A549 (cell line): ENCODE results near the gene MSANTD3. TPM values are rescaled to one million over a fixed set of nuclear protein-coding genes. Genes with fewer than 3 reads are reported as not detected.
A peak's percentile ranks its signal among the peaks of the same experiment; 100 is the strongest.

Experiments used
- ATAC-seq, 2 experiments: fragments of 200-7000 bp in 1 of 2; fragments of >200 bp in 1 of 2; cut with Nextera tagmentation in 1 of 2; cut with Tn5 transposase in 1 of 2; 3 replicates each; pipeline versions ENCODE4 v1.8.0 to v1.9.1; 2018 to 2020; ENCODE audit warnings: mild to moderate bottlenecking in 1 of 2, moderate library complexity in 1 of 2
- CTCF ChIA-PET: fragments of 300-600 bp; sonication (Branson Sonifier 250); formaldehyde crosslinking; extraction: SDS; loops from one replicate; lab custom pipeline; 2021; ENCODE audit warnings: antibody characterized with exemption, inconsistent platforms; lab: Yijun Ruan, JAX
- POLR2A ChIA-PET: fragments of 350-600 bp; formaldehyde crosslinking; extraction: SDS; loops from one replicate; lab custom pipeline; 2021; ENCODE audit warnings: antibody characterized with exemption, inconsistent platforms; lab: Yijun Ruan, JAX
- DNase-seq, 2 experiments: peaks; one replicate each; pipeline versions ENCODE4 v3.0.0 to v3.0.0-alpha.2; 2011 to 2016; ENCODE audit warnings: low read depth in 1 of 2, low spot score in 1 of 2
- FAIRE-seq: peaks from 2 replicates; lab custom pipeline; 2011; peaks lifted over from hg19 to GRCh38; lab: Jason Lieb, UNC
- H3K27ac ChIP-seq, 2 experiments: fragments of >200 bp; sonication (Bioruptor Twin); formaldehyde crosslinking; 3 replicates each; pipeline ENCODE4 v1.5.1; 2016 to 2017
- H3K4me1 ChIP-seq: fragments of >200 bp; sonication (Bioruptor Twin); formaldehyde crosslinking; 3 replicates; pipeline ENCODE4 v1.6.1; 2016
- H3K4me2 ChIP-seq: fragments of >200 bp; sonication (Bioruptor Twin); formaldehyde crosslinking; 3 replicates; pipeline ENCODE4 v1.6.1; 2016
- H3K4me3 ChIP-seq: fragments of >200 bp; sonication (Bioruptor Twin); formaldehyde crosslinking; 3 replicates; pipeline ENCODE4 v1.5.1; 2016
- H3K9me3 ChIP-seq: fragments of >200 bp; sonication (Bioruptor Twin); formaldehyde crosslinking; 3 replicates; pipeline ENCODE4 v1.6.1; 2016
- EHF ChIP-seq: fragments of 250-450 bp; sonication (Bioruptor Pico); IDR thresholded peaks from 2 replicates; pipeline ENCODE4 v1.5.0; 2020; ENCODE audit warnings: mild to moderate bottlenecking
- EHMT2 ChIP-seq: fragments of 200-600 bp; sonication (generic); IDR thresholded peaks from 2 replicates; pipeline ENCODE4 v1.6.1; 2016; ENCODE audit warnings: antibody characterized with exemption, low read depth, mild to moderate bottlenecking, moderate library complexity
- ESRRA ChIP-seq: fragments of 150-350 bp; IDR thresholded peaks from 2 replicates; pipeline ENCODE4 v1.6.1; 2014; ENCODE audit warnings: mild to moderate bottlenecking, low read length, borderline replicate concordance
- HEYL ChIP-seq: fragments of 250-450 bp; sonication (Bioruptor Pico); IDR thresholded peaks from 2 replicates; pipeline ENCODE4 v1.8.0; 2021; ENCODE audit warnings: mild to moderate bottlenecking, moderate library complexity
- HMGXB4 ChIP-seq: fragments of 250-450 bp; sonication (Bioruptor Pico); IDR thresholded peaks from 2 replicates; pipeline ENCODE4 v1.5.0; 2021; ENCODE audit warnings: mild to moderate bottlenecking, moderate library complexity, borderline replicate concordance
- HOXA7 ChIP-seq: fragments of 250-450 bp; sonication (Bioruptor Pico); IDR thresholded peaks from 2 replicates; pipeline ENCODE4 v1.5.0; 2020; ENCODE audit warnings: mild to moderate bottlenecking, moderate library complexity
- KDM1A ChIP-seq: fragments of 200-600 bp; sonication (generic); IDR thresholded peaks from 2 replicates; pipeline ENCODE4 v1.6.1; 2016; ENCODE audit warnings: low read depth, mild to moderate bottlenecking
- KDM5A ChIP-seq: fragments of 200-600 bp; sonication (generic); IDR thresholded peaks from 2 replicates; pipeline ENCODE4 v1.6.1; 2016; ENCODE audit warnings: antibody characterized with exemption, mild to moderate bottlenecking
- MAFK ChIP-seq: fragments of 450-650 bp; IDR thresholded peaks from 2 replicates; pipeline ENCODE4 v1.6.1; 2014; ENCODE audit not compliant: partially characterized antibody
- MYC ChIP-seq: IDR thresholded peaks from 2 replicates; pipeline ENCODE4 v1.6.1; 2012; ENCODE audit warnings: mild to moderate bottlenecking, inconsistent platforms, low read length, improper control_type of control experiment, borderline replicate concordance
- PHF8 ChIP-seq: fragments of 200-600 bp; sonication (generic); IDR thresholded peaks from 2 replicates; pipeline ENCODE4 v1.6.1; 2016; ENCODE audit warnings: low read depth, mild to moderate bottlenecking, antibody characterized with exemption, moderate library complexity, borderline replicate concordance
- POLR2A ChIP-seq: IDR thresholded peaks from 2 replicates; pipeline ENCODE4 v1.6.1; 2012; ENCODE audit warnings: mild to moderate bottlenecking, low read length
- POLR2AphosphoS2 ChIP-seq: conservative IDR thresholded peaks from 2 replicates; pipeline ENCODE4 v1.6.1; 2012; ENCODE audit warnings: low read length, improper control_type of control experiment, inconsistent platforms
- RAD21 ChIP-seq, 2 experiments: fragments of >200 bp in 1 of 2; sonication (Bioruptor Twin) in 1 of 2; formaldehyde crosslinking in 1 of 2; IDR thresholded peaks in 1 of 2; conservative IDR thresholded peaks in 1 of 2; 2 replicates in 1 of 2; 3 replicates in 1 of 2; pipeline ENCODE4 v1.6.1; 2012 to 2018; ENCODE audit warnings: inconsistent platforms in 1 of 2
- RNF2 ChIP-seq: fragments of 200-600 bp; sonication (generic); IDR thresholded peaks from 2 replicates; pipeline ENCODE4 v1.6.1; 2016; ENCODE audit warnings: low read depth, mild to moderate bottlenecking, antibody characterized with exemption, moderate library complexity, borderline replicate concordance
- TFCP2L1 ChIP-seq: fragments of 250-450 bp; sonication (Bioruptor Pico); IDR thresholded peaks from 2 replicates; pipeline ENCODE4 v1.5.0; 2021; ENCODE audit warnings: mild to moderate bottlenecking
- TP53 ChIP-seq: fragments of 250-450 bp; sonication (Bioruptor Pico); IDR thresholded peaks from 2 replicates; pipeline ENCODE4 v1.5.0; 2021; ENCODE audit warnings: mild to moderate bottlenecking, moderate library complexity
- WGBS: methylation state at CpG from one replicate; pipeline ENCODE4 v1.1.6; 2017; ENCODE audit errors: missing lambda C conversion rate; 5-methylcytosine and 5-hydroxymethylcytosine counted together
- polyA plus RNA-seq, 4 experiments: library from polyadenylated mRNA; depleted of rRNA in 3 of 4; stranded (reverse); fragments of >200 nt; fragmentation: RNase III in 1 of 4; extraction: RNeasy Plus Mini Kit Qiagen cat#74134 plus additional on column Dnase treatment in 1 of 4; gene quantifications; 2 replicates in 3 of 4; 3 replicates in 1 of 4; pipeline ENCODE4 v1.2.3, GENCODE V29; 2011 to 2017
- TF ChIP-seq, protein P1 (sequence below): fragments of >200 bp; sonication (Bioruptor Twin); formaldehyde crosslinking; IDR thresholded peaks from 3 replicates; pipeline ENCODE4 v1.5.1; 2016
- TF ChIP-seq, protein P2 (sequence below): fragments of >200 bp; sonication (Bioruptor Twin); formaldehyde crosslinking; IDR thresholded peaks from 3 replicates; pipeline ENCODE4 v1.6.1; 2016

Gene MSANTD3
- polyA plus RNA-seq, 2 of the 4 experiments (the other 2 are of a cell fraction): 43.5 to 66.7 TPM

GRCh38 chr9:100466829-100467221 lies 39.9 kb downstream of the MSANTD3 start:
- FAIRE-seq: peak; percentile 18
- H3K9me3 ChIP-seq: no peaks in the 10 kb centered on the region
- H3K4me2 ChIP-seq: no peak overlapping the region
- no peak overlapping the region for H3K27ac ChIP-seq
- POLR2A ChIA-PET: no interaction called here
- no peak overlapping the region for H3K4me3 ChIP-seq
- no peak for TF ChIP-seq KDM5A
- no peak for TF ChIP-seq RAD21 (conservative IDR thresholded peaks at IDR 0.05 in 1 of 2, IDR thresholded peaks at IDR 0.05 in 1 of 2)
- TF ChIP-seq TP53 (CRISPR knock-in tag): no peak
- TF ChIP-seq HMGXB4 (CRISPR knock-in tag): no peak
- TF ChIP-seq EHF (CRISPR knock-in tag): no peak
- TF ChIP-seq, protein P1, sequence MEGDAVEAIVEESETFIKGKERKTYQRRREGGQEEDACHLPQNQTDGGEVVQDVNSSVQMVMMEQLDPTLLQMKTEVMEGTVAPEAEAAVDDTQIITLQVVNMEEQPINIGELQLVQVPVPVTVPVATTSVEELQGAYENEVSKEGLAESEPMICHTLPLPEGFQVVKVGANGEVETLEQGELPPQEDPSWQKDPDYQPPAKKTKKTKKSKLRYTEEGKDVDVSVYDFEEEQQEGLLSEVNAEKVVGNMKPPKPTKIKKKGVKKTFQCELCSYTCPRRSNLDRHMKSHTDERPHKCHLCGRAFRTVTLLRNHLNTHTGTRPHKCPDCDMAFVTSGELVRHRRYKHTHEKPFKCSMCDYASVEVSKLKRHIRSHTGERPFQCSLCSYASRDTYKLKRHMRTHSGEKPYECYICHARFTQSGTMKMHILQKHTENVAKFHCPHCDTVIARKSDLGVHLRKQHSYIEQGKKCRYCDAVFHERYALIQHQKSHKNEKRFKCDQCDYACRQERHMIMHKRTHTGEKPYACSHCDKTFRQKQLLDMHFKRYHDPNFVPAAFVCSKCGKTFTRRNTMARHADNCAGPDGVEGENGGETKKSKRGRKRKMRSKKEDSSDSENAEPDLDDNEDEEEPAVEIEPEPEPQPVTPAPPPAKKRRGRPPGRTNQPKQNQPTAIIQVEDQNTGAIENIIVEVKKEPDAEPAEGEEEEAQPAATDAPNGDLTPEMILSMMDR: no peak
- TF ChIP-seq EHMT2: no peak
- WGBS: 16% methylated on average over 1 of the region's 1 CpG
- CTCF ChIA-PET: interaction anchor here (0.7 to 1.5 kb wide), 4 partner anchors 8 to 15 kb away, joined by 3 to 6 read pairs (median 4); no protein-coding TSS in a partner anchor
- no peak for DNase-seq
- H3K4me1 ChIP-seq: peaks cover 9% of the 10 kb centered on the region; the same call in 1 of the 3 replicates
- 0 out of 6 replicates have a peak, but pooled peaks of 1 of the 2 experiments have one; percentile 30 for ATAC-seq

DNA sequence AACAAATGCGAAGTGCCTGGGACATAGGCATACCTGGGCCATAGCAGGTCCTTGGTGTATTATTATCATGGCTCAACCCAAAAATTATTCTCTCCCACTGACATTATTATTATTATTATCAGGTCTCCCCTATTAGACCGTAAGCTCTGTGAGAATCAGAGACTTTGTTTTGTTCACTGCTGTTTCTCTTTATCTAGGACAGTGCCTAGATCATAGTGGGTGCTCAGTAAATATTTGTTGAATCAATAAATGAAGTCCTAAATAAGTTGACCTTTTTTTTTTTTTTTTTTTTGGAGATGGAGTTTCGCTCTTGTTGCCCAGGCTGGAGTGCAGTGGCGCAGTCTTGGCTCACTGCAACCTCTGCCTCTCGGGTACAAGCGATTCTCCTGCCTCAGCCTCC lies 41.1 kb downstream of the MSANTD3 start:
- DNase-seq (no peak), FAIRE-seq (no peak), ATAC-seq (no peak)
- no peak overlapping the region for H3K4me3 ChIP-seq
- 94% methylated on average over 6 of the region's 6 CpGs for WGBS
- H3K9me3 ChIP-seq: no peaks in the 10 kb centered on the region
- peaks cover 9% of the 10 kb centered on the region; the same call in 1 of the 3 replicates for H3K4me1 ChIP-seq
- H3K27ac ChIP-seq: no peak overlapping the region
- TF ChIP-seq HEYL (no peak), KDM1A (no peak)
- H3K4me2 ChIP-seq: no peak overlapping the region
- CTCF ChIA-PET: no interaction called here
- POLR2A ChIA-PET: no interaction called here

GRCh38 chr9:100472268-100472667 lies 45.3 kb downstream of the MSANTD3 start:
- H3K4me2 ChIP-seq: peak overlapping the region; percentile 87

DNA sequence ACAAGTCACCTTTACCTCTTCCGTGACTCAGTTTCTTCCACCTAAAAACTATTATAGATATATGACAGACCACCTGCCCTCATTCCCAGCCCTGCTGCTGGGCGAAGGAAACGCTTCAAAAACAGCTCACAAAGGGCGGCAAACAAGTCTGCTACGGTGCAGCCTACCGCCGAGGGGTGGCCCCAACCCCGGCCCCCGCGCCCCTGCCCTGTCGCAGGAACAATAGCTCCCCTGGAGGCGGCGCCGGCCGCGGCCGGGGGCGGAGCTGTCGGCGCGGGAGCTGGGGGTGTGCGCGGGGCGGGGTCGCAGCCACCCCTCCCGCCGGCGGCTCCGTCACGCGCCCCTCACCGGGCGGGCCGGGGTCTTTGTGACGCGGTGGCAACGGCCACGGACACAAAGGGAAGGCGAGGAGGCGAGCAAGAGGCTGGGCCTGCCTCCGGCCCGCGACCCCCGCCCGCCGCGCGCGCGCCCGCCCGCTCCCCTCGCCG lies 45.9 kb downstream of the MSANTD3 start, which contains the start of gene TMEFF1:
TMEFF1 (plus strand) TSS at position 362 of the 488 bp plus-strand sequence. CDS start 396 bp downstream, outside the sequence.
- ChIA-PET CTCF (interaction anchor here (0.8 to 2.1 kb wide), 6 partner anchors 21 to 839 kb away, joined by 3 to 5 read pairs (median 4); no protein-coding TSS in a partner anchor), POLR2A (no interaction called here)
- H3K9me3 ChIP-seq: no peaks in the 10 kb centered on the region
- WGBS: 6% methylated on average over 13 of the region's 54 CpGs
- FAIRE-seq: no peak
- H3K4me2 ChIP-seq: peak within 1 kb of the TSS; percentile 87
- peak; percentile 85 to 89 for ATAC-seq
- H3K4me1 ChIP-seq: no peaks in the 10 kb centered on the region
- H3K27ac ChIP-seq: peak within 1 kb of the TSS; percentile 30 to 83; a peak in 5 of 6 replicates
- peak within 1 kb of the TSS; percentile 67 for H3K4me3 ChIP-seq
- peak; percentile 17 to 68 for DNase-seq
- TF ChIP-seq, protein P2, sequence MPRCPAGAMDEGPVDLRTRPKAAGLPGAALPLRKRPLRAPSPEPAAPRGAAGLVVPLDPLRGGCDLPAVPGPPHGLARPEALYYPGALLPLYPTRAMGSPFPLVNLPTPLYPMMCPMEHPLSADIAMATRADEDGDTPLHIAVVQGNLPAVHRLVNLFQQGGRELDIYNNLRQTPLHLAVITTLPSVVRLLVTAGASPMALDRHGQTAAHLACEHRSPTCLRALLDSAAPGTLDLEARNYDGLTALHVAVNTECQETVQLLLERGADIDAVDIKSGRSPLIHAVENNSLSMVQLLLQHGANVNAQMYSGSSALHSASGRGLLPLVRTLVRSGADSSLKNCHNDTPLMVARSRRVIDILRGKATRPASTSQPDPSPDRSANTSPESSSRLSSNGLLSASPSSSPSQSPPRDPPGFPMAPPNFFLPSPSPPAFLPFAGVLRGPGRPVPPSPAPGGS: no peak
- TF ChIP-seq MAFK: no peak
- TF ChIP-seq KDM1A: no peak
- TF ChIP-seq POLR2A: no peak
- no peak for TF ChIP-seq PHF8
- no peak for TF ChIP-seq ESRRA
- no peak for TF ChIP-seq POLR2AphosphoS2

More at GRCh38 chr9:100472268-100472667, 45.3 kb downstream of the MSANTD3 start:
- TF ChIP-seq, protein P2: no peak
- no peak for TF ChIP-seq EHF (CRISPR knock-in tag)
- TF ChIP-seq KDM1A: no peak
- TF ChIP-seq HOXA7 (CRISPR knock-in tag): no peak
- no peak for TF ChIP-seq RNF2
- TF ChIP-seq TFCP2L1: no peak
- no peak for TF ChIP-seq MYC
- FAIRE-seq (no peak), ATAC-seq (no peak), DNase-seq (no peak)
- ChIA-PET POLR2A (no interaction called here), CTCF (interaction anchor here (1.0 to 2.1 kb wide), 6 partner anchors 12 to 839 kb away, joined by 3 to 5 read pairs (median 4); no protein-coding TSS in a partner anchor)
- H3K27ac ChIP-seq: no peak overlapping the region
- H3K9me3 ChIP-seq: no peaks in the 10 kb centered on the region
- no peaks in the 10 kb centered on the region for H3K4me1 ChIP-seq
- WGBS: 96% methylated on average over 3 of the region's 3 CpGs
- peak overlapping the region; percentile 67; the same call in 1 of the 3 replicates for H3K4me3 ChIP-seq
